ENCODE data around the gene PGLYRP3. TPM values are rescaled to one million over a fixed set of nuclear protein-coding genes. Genes with fewer than 3 reads are reported as not detected.

Gene PGLYRP3
- total and polyA plus RNA-seq, 9 of the 15 experiments (the other 6 are each of a cell fraction or from before 2014, with no cell fraction given) = not detected

DNA sequence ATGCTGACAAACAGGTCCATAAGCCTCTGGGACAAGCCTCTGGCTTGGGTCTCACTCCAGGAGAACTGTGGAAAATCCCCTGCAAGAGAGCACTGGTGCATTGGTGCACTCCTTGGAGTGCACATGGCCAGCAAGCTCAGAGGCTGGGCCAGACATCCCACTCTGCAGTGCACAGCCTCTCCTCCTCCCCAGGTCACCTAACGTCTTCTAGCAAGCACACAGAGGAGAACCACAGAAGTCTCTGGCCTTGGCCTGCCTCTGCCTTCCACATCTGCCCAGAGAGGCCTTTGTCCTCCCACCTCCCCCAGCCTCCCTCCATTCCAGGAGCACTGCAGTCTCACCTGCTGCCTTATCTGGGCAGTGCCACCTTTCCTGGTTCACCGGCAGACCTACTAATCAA is 4.2 kb downstream of the PGLYRP3 start (continued):
- TF ChIP-seq, protein P1, sequence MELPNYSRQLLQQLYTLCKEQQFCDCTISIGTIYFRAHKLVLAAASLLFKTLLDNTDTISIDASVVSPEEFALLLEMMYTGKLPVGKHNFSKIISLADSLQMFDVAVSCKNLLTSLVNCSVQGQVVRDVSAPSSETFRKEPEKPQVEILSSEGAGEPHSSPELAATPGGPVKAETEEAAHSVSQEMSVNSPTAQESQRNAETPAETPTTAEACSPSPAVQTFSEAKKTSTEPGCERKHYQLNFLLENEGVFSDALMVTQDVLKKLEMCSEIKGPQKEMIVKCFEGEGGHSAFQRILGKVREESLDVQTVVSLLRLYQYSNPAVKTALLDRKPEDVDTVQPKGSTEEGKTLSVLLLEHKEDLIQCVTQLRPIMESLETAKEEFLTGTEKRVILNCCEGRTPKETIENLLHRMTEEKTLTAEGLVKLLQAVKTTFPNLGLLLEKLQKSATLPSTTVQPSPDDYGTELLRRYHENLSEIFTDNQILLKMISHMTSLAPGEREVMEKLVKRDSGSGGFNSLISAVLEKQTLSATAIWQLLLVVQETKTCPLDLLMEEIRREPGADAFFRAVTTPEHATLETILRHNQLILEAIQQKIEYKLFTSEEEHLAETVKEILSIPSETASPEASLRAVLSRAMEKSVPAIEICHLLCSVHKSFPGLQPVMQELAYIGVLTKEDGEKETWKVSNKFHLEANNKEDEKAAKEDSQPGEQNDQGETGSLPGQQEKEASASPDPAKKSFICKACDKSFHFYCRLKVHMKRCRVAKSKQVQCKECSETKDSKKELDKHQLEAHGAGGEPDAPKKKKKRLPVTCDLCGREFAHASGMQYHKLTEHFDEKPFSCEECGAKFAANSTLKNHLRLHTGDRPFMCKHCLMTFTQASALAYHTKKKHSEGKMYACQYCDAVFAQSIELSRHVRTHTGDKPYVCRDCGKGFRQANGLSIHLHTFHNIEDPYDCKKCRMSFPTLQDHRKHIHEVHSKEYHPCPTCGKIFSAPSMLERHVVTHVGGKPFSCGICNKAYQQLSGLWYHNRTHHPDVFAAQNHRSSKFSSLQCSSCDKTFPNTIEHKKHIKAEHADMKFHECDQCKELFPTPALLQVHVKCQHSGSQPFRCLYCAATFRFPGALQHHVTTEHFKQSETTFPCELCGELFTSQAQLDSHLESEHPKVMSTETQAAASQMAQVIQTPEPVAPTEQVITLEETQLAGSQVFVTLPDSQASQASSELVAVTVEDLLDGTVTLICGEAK (IDR thresholded peaks at IDR 0.05) = no peak
- TF ChIP-seq, protein P1 (CRISPR knock-in tag; IDR thresholded peaks at IDR 0.05) = no peak
- TF ChIP-seq NELFE (IDR thresholded peaks at IDR 0.05; ENCODE audit: insufficient read depth, insufficient read length) = no peak

Measured in K562 (cell line).